A549 (cell line): Measurements from ENCODE around the gene ARFIP1. TPM values are rescaled to one million over a fixed set of nuclear protein-coding genes. Genes with fewer than 3 reads are reported as not detected.

ENCODE experiments used
- ATAC-seq, 2 experiments: fragments of 200-7000 bp in 1 of 2; fragments of >200 bp in 1 of 2; cut with Nextera tagmentation in 1 of 2; cut with Tn5 transposase in 1 of 2; 3 replicates each; pipeline versions ENCODE4 v1.8.0 to v1.9.1; 2018 to 2020; ENCODE audit warnings: mild to moderate bottlenecking in 1 of 2, moderate library complexity in 1 of 2
- CTCF ChIA-PET: fragments of 300-600 bp; sonication (Branson Sonifier 250); formaldehyde crosslinking; extraction: SDS; loops from one replicate; lab custom pipeline; 2021; ENCODE audit warnings: antibody characterized with exemption, inconsistent platforms; lab: Yijun Ruan, JAX
- POLR2A ChIA-PET: fragments of 350-600 bp; formaldehyde crosslinking; extraction: SDS; loops from one replicate; lab custom pipeline; 2021; ENCODE audit warnings: antibody characterized with exemption, inconsistent platforms; lab: Yijun Ruan, JAX
- DNase-seq, 2 experiments: peaks; one replicate each; pipeline versions ENCODE4 v3.0.0 to v3.0.0-alpha.2; 2011 to 2016; ENCODE audit warnings: low read depth in 1 of 2, low spot score in 1 of 2
- FAIRE-seq: peaks from 2 replicates; lab custom pipeline; 2011; peaks lifted over from hg19 to GRCh38; lab: Jason Lieb, UNC
- H3K27ac ChIP-seq, 2 experiments: fragments of >200 bp; sonication (Bioruptor Twin); formaldehyde crosslinking; 3 replicates each; pipeline ENCODE4 v1.5.1; 2016 to 2017
- H3K4me1 ChIP-seq: fragments of >200 bp; sonication (Bioruptor Twin); formaldehyde crosslinking; 3 replicates; pipeline ENCODE4 v1.6.1; 2016
- H3K4me2 ChIP-seq: fragments of >200 bp; sonication (Bioruptor Twin); formaldehyde crosslinking; 3 replicates; pipeline ENCODE4 v1.6.1; 2016
- H3K4me3 ChIP-seq: fragments of >200 bp; sonication (Bioruptor Twin); formaldehyde crosslinking; 3 replicates; pipeline ENCODE4 v1.5.1; 2016
- H3K9me3 ChIP-seq: fragments of >200 bp; sonication (Bioruptor Twin); formaldehyde crosslinking; 3 replicates; pipeline ENCODE4 v1.6.1; 2016
- BHLHE40 ChIP-seq: IDR thresholded peaks from 2 replicates; pipeline ENCODE4 v1.6.1; 2012; ENCODE audit warnings: low read depth, low read length, inconsistent platforms
- CEBPB ChIP-seq, 2 experiments: fragments of >200 bp in 1 of 2; sonication (Bioruptor Twin) in 1 of 2; formaldehyde crosslinking in 1 of 2; IDR thresholded peaks; 2 replicates each; pipeline ENCODE4 v1.6.1; 2012 to 2016
- CHD2 ChIP-seq: fragments of 150-350 bp; IDR thresholded peaks from 2 replicates; pipeline ENCODE4 v1.6.1; 2014; ENCODE audit warnings: low read length; ENCODE audit not compliant: partially characterized antibody
- CHD4 ChIP-seq: fragments of 200-600 bp; sonication (generic); IDR thresholded peaks from 2 replicates; pipeline ENCODE4 v1.6.1; 2016; ENCODE audit warnings: antibody characterized with exemption, mild to moderate bottlenecking, borderline replicate concordance
- EHMT2 ChIP-seq: fragments of 200-600 bp; sonication (generic); IDR thresholded peaks from 2 replicates; pipeline ENCODE4 v1.6.1; 2016; ENCODE audit warnings: antibody characterized with exemption, low read depth, mild to moderate bottlenecking, moderate library complexity
- ELK1 ChIP-seq: fragments of 150-350 bp; IDR thresholded peaks from 2 replicates; pipeline ENCODE4 v1.6.1; 2014; ENCODE audit warnings: low read depth, mild to moderate bottlenecking, low read length
- EP300 ChIP-seq, 2 experiments: fragments of >200 bp; sonication (Bioruptor Twin); formaldehyde crosslinking; IDR thresholded peaks; 2 replicates in 1 of 2; 3 replicates in 1 of 2; pipeline ENCODE4 v1.6.1; 2016 to 2017
- FOSL2 ChIP-seq, 2 experiments: fragments of 450-650 bp in 1 of 2; fragments of >200 bp in 1 of 2; sonication (Bioruptor Twin) in 1 of 2; formaldehyde crosslinking; IDR thresholded peaks; 2 replicates each; pipeline versions ENCODE4 v1.5.0 to v1.6.1; 2016 to 2020; ENCODE audit warnings: mild to moderate bottlenecking in 1 of 2, moderate library complexity in 1 of 2
- KDM1A ChIP-seq: fragments of 200-600 bp; sonication (generic); IDR thresholded peaks from 2 replicates; pipeline ENCODE4 v1.6.1; 2016; ENCODE audit warnings: low read depth, mild to moderate bottlenecking
- KDM5A ChIP-seq: fragments of 200-600 bp; sonication (generic); IDR thresholded peaks from 2 replicates; pipeline ENCODE4 v1.6.1; 2016; ENCODE audit warnings: antibody characterized with exemption, mild to moderate bottlenecking
- NFE2L2 ChIP-seq: fragments of 150-350 bp; conservative IDR thresholded peaks from 2 replicates; pipeline ENCODE4 v1.6.1; 2014; ENCODE audit warnings: low read length
- NR3C1 ChIP-seq: fragments of >200 bp; sonication (Bioruptor Twin); formaldehyde crosslinking; IDR thresholded peaks from 3 replicates; pipeline ENCODE4 v1.6.1; 2017
- RAD21 ChIP-seq, 2 experiments: fragments of >200 bp in 1 of 2; sonication (Bioruptor Twin) in 1 of 2; formaldehyde crosslinking in 1 of 2; IDR thresholded peaks in 1 of 2; conservative IDR thresholded peaks in 1 of 2; 2 replicates in 1 of 2; 3 replicates in 1 of 2; pipeline ENCODE4 v1.6.1; 2012 to 2018; ENCODE audit warnings: inconsistent platforms in 1 of 2
- RARB ChIP-seq: fragments of 250-450 bp; sonication (Bioruptor Pico); IDR thresholded peaks from 2 replicates; pipeline ENCODE4 v1.8.0; 2021; ENCODE audit warnings: mild to moderate bottlenecking, moderate library complexity
- RFX5 ChIP-seq: fragments of 450-650 bp; IDR thresholded peaks from 2 replicates; pipeline ENCODE4 v1.7.1; 2014; ENCODE audit warnings: antibody characterized with exemption, mild to moderate bottlenecking, moderate library complexity
- RNF2 ChIP-seq: fragments of 200-600 bp; sonication (generic); IDR thresholded peaks from 2 replicates; pipeline ENCODE4 v1.6.1; 2016; ENCODE audit warnings: low read depth, mild to moderate bottlenecking, antibody characterized with exemption, moderate library complexity, borderline replicate concordance
- SREBF2 ChIP-seq: fragments of 450-650 bp; IDR thresholded peaks from 2 replicates; pipeline ENCODE4 v1.6.1; 2014; ENCODE audit warnings: mild to moderate bottlenecking, moderate library complexity
- TFCP2L1 ChIP-seq: fragments of 250-450 bp; sonication (Bioruptor Pico); IDR thresholded peaks from 2 replicates; pipeline ENCODE4 v1.5.0; 2021; ENCODE audit warnings: mild to moderate bottlenecking
- ZC3H11A ChIP-seq: fragments of 450-650 bp; IDR thresholded peaks from 2 replicates; pipeline ENCODE4 v1.6.1; 2014; ENCODE audit warnings: antibody characterized with exemption, mild to moderate bottlenecking
- ZFP36 ChIP-seq: fragments of 450-650 bp; IDR thresholded peaks from 2 replicates; pipeline ENCODE4 v1.6.1; 2014; ENCODE audit warnings: borderline replicate concordance; ENCODE audit not compliant: partially characterized antibody
- ZNF302 ChIP-seq: fragments of 250-450 bp; sonication (Bioruptor Pico); IDR thresholded peaks from 2 replicates; pipeline ENCODE4 v1.9.0; 2021; ENCODE audit warnings: inconsistent platforms, mild to moderate bottlenecking, moderate library complexity
- WGBS: methylation state at CpG from one replicate; pipeline ENCODE4 v1.1.6; 2017; ENCODE audit errors: missing lambda C conversion rate; 5-methylcytosine and 5-hydroxymethylcytosine counted together
- polyA plus RNA-seq, 4 experiments: library from polyadenylated mRNA; depleted of rRNA in 3 of 4; stranded (reverse); fragments of >200 nt; fragmentation: RNase III in 1 of 4; extraction: RNeasy Plus Mini Kit Qiagen cat#74134 plus additional on column Dnase treatment in 1 of 4; gene quantifications; 2 replicates in 3 of 4; 3 replicates in 1 of 4; pipeline ENCODE4 v1.2.3, GENCODE V29; 2011 to 2017
- TF ChIP-seq, protein P1 (sequence below): IDR thresholded peaks from 2 replicates; pipeline ENCODE4 v1.6.1; 2012; ENCODE audit warnings: low read depth, borderline replicate concordance
- TF ChIP-seq, protein P2 (sequence below): fragments of 450-650 bp; IDR thresholded peaks from 2 replicates; pipeline ENCODE4 v1.6.1; 2014; ENCODE audit warnings: antibody characterized with exemption

The ARFIP1 gene
- polyA plus RNA-seq, 2 of the 4 experiments (the other 2 are of a cell fraction), result 17.1 to 39.2 TPM

DNA sequence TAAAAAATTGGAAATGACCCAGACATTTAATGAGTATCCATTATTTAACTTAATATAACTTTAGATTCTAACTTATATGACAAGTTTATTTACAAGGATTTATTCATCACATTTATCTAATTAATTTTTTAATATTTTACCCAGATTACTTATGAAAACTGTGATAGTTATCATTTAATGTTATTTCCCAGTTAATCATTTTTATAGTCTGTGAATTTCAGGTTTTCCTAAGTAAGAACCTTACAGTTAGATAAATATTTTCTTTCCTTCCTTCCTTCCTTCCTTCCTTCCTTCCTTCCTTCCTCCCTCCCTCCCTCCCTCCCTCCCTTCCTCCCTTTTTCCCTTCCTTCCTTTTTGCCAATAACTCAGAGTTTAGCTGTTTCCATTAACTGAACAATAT lies 141.5 kb downstream of the ARFIP1 start:
- POLR2A ChIA-PET, result no interaction called here
- Histone ChIP-seq H3K27ac (no peak overlapping the region), H3K4me1 (no peaks in the 10 kb centered on the region)
- no peak for TF ChIP-seq RAD21 (conservative IDR thresholded peaks at IDR 0.05 in 1 of 2, IDR thresholded peaks at IDR 0.05 in 1 of 2)
- TF ChIP-seq RARB, result no peak
- TF ChIP-seq, all 56 proteins: peak for 0
- no peak overlapping the region for H3K4me2 ChIP-seq
- CTCF ChIA-PET, result no interaction called here
- DNase-seq, result no peak
- H3K4me3 ChIP-seq, result no peak overlapping the region
- H3K9me3 ChIP-seq, result peaks cover 6% of the 10 kb centered on the region; the same call in 1 of the 3 replicates
- FAIRE-seq, result no peak
- ATAC-seq, result no peak

- CTCF ChIA-PET, result no interaction called here
- H3K4me3 ChIP-seq, result no peak overlapping the region
- POLR2A ChIA-PET, result no interaction called here
- DNase-seq (no peak), ATAC-seq (no peak), FAIRE-seq (no peak)
- WGBS, result 100% methylated on average over 1 of the region's 1 CpG
- no peak overlapping the region for H3K27ac ChIP-seq
- H3K9me3 ChIP-seq, result no peaks in the 10 kb centered on the region
- TF ChIP-seq KDM5A (no peak), NFE2L2 (no peak), ZNF302 (no peak), ZC3H11A (no peak), FOSL2 (IDR thresholded peaks at IDR 0.05) (no peak), FOSL2 (CRISPR knock-in tag; IDR thresholded peaks at IDR 0.05) (no peak), CHD2 (no peak), RFX5 (no peak), CEBPB (IDR thresholded peaks at IDR 0.05) (no peak), CHD4 (no peak), ELK1 (no peak), RAD21 (conservative IDR thresholded peaks at IDR 0.05 in 1 of 2, IDR thresholded peaks at IDR 0.05 in 1 of 2) (no peak), ZFP36 (no peak), BHLHE40 (no peak), EHMT2 (no peak), TFCP2L1 (no peak), RNF2 (no peak), NR3C1 (no peak), EP300 (IDR thresholded peaks at IDR 0.05) (no peak)
- TF ChIP-seq, protein P1, sequence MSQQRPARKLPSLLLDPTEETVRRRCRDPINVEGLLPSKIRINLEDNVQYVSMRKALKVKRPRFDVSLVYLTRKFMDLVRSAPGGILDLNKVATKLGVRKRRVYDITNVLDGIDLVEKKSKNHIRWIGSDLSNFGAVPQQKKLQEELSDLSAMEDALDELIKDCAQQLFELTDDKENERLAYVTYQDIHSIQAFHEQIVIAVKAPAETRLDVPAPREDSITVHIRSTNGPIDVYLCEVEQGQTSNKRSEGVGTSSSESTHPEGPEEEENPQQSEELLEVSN, result no peak
- TF ChIP-seq, all 56 proteins: peak for 0
- no peak overlapping the region for H3K4me2 ChIP-seq
- no peaks in the 10 kb centered on the region for H3K4me1 ChIP-seq
Observed at GRCh38 chr4:152925851-152926250, 146.1 kb downstream of the ARFIP1 start.

- H3K4me1 ChIP-seq, result no peaks in the 10 kb centered on the region
- H3K4me3 ChIP-seq, result no peak overlapping the region
- WGBS, result 61% methylated on average over 4 of the region's 4 CpGs
- ChIA-PET CTCF (interaction anchor here (0.7 kb wide), 1 partner anchor 224 kb away, joined by 3 read pairs; no protein-coding TSS in a partner anchor), POLR2A (no interaction called here)
- DNase-seq (no peak), ATAC-seq (no peak), FAIRE-seq (no peak)
- no peak overlapping the region for H3K4me2 ChIP-seq
- TF ChIP-seq KDM1A (no peak), KDM5A (no peak), SREBF2 (no peak), ZC3H11A (no peak)
- TF ChIP-seq, protein P2, sequence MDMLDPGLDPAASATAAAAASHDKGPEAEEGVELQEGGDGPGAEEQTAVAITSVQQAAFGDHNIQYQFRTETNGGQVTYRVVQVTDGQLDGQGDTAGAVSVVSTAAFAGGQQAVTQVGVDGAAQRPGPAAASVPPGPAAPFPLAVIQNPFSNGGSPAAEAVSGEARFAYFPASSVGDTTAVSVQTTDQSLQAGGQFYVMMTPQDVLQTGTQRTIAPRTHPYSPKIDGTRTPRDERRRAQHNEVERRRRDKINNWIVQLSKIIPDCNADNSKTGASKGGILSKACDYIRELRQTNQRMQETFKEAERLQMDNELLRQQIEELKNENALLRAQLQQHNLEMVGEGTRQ, result no peak
- no peak overlapping the region for H3K27ac ChIP-seq
- no peaks in the 10 kb centered on the region for H3K9me3 ChIP-seq
Observed at GRCh38 chr4:152926959-152927358, 147.2 kb downstream of the ARFIP1 start.
